ENCODE measurements around the gene PLEKHA6. TPM values are rescaled to one million over a fixed set of nuclear protein-coding genes. Genes with fewer than 3 reads are reported as not detected.
A peak's percentile ranks its signal among the peaks of the same experiment; 100 is the strongest.

PLEKHA6 gene
- total and polyA plus RNA-seq, 2 of the 4 experiments (the other 2 are of a cell fraction), result 8.2 to 19.9 TPM

DNA sequence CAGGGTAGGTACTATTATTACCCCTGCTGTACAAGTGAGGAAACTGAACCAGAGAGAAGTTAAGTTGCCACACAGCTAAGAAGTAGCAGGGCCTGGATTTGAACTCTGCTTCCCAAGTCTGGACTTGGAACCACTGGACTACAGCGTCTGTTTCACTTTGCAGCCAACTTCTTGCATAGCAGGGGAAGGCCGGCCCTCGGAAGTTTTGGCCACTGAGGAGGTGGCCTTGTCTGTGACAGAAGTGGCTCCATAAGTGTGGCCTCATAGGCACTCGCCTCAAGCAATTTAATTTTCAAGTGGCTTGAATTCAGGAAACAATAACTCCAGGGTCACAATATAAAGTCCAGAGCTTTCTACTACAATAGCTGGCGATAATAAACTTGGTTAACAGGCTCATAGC is 41.4 kb downstream of the PLEKHA6 start:
- no peak for DNase-seq
- TF ChIP-seq CTCF (conservative IDR thresholded peaks at IDR 0.05; ENCODE audit: low read depth, low read length) (no peak), CHD1 (IDR thresholded peaks at IDR 0.05; ENCODE audit: low read depth, low read length) (no peak), SMC3 (IDR thresholded peaks at IDR 0.05; ENCODE audit: low read depth, low read length) (no peak), USF2 (IDR thresholded peaks at IDR 0.05; ENCODE audit: low read depth, low read length) (no peak)
- WGBS, 2 experiments (ENCODE audit: extremely low coverage in 2 of 2, insufficient read length in 1 of 2), result 93% methylated on average over 2 of the region's 5 CpGs; no CpG with 5 or more reads in 1 of the 2 experiments
- Histone ChIP-seq H3K56ac (ENCODE audit: extremely low read depth, insufficient read depth, low read length) (peak overlapping the region; percentile 75; the same call in 1 of the 2 replicates), H3K36me3 (ENCODE audit: control insufficient read depth, insufficient read depth, low read length) (no peaks in the 10 kb centered on the region), H3K18ac (ENCODE audit: low read depth, low read length) (peak overlapping the region; percentile 43), H3K79me1 (ENCODE audit: low read depth in 1 of 2, low read length in 2 of 2) (peaks cover 0 to 9% of the 10 kb centered on the region in 2 experiments; a peak in 2 of 4 replicates), H3K4me1 (ENCODE audit: control insufficient read depth, insufficient read depth, low read length) (peaks cover 31% of the 10 kb centered on the region), H3K9ac (ENCODE audit: low read depth, low read length) (no peak overlapping the region), H2BK120ac (ENCODE audit: low read depth, low read length) (peak overlapping the region; percentile 99), H3K4me3 (ENCODE audit: insufficient read depth, low read depth, low read length) (no peak overlapping the region), H3K9me1 (ENCODE audit: insufficient read depth, low read length) (peaks cover 27% of the 10 kb centered on the region), H2AFZ (replicated peaks; ENCODE audit: low read length, poor library complexity) (no peak overlapping the region), H3K27me3 (ENCODE audit: control insufficient read depth, insufficient read depth, low read length) (no peaks in the 10 kb centered on the region), H2BK5ac (ENCODE audit: low read depth, low read length, poor library complexity, severe bottlenecking) (peak overlapping the region; percentile 11), H3K9me3 (ENCODE audit: control insufficient read depth, insufficient read depth, low read length) (no peaks in the 10 kb centered on the region), H4K20me1 (ENCODE audit: insufficient read depth, low read length) (no peaks in the 10 kb centered on the region), H2AK9ac (replicated peaks; ENCODE audit: low read depth, low read length, poor library complexity) (no peak overlapping the region), H2BK20ac (ENCODE audit: low read depth, low read length) (peak overlapping the region; percentile 99), H3K14ac (replicated peaks; ENCODE audit: low read depth, low read length) (peak overlapping the region; percentile 92), H4K5ac (ENCODE audit: low read depth, low read length) (peak overlapping the region; percentile 42), H3K4me2 (ENCODE audit: low read depth, low read length) (no peak overlapping the region), H3K4ac (ENCODE audit: low read depth, low read length) (peak overlapping the region; percentile 98), H4K8ac (ENCODE audit: low read depth in 2 of 2, low read length in 2 of 2) (peak overlapping the region; percentile 95 to 97; a peak in 3 of 4 replicates), H2BK15ac (ENCODE audit: low read depth, low read length) (peak overlapping the region; percentile 93; the same call in 2 of the 3 replicates), H4K91ac (ENCODE audit: insufficient read depth, low read depth, low read length) (peak overlapping the region; percentile 88), H2AK5ac (ENCODE audit: low read depth, low read length) (peak overlapping the region; percentile 59), H3K27ac (ENCODE audit: insufficient read depth, low read length) (no peak overlapping the region), H3K23ac (ENCODE audit: low read depth, low read length) (0 out of 2 replicates have a peak overlapping the region, but pooled peaks have one; percentile 29)
- no TSS peak for BruUV-seq (replicated peaks)
- in situ Hi-C loops (cut with MboI; ENCODE audit: low sequenced_read_pairs), result no loop called here
- ChIA-PET CTCF (interaction anchor here (1.5 kb wide), 1 partner anchor 41 kb away, joined by 3 read pairs; the partner anchor contains the start of gene PLEKHA6), POLR2A (ENCODE audit: unreplicated experiment) (no interaction called here)
- dilution Hi-C loops (cut with HindIII; ENCODE audit: low sequenced_read_pairs, unreplicated experiment), result no loop called here
- intact Hi-C loops (cut with micrococcal nuclease), result no loop called here
- no peak for ATAC-seq (ENCODE audit: low read depth)

Measured in IMR-90 (cell line).